NCI-H2196 (cell line): Measurements from ENCODE around the gene KSR1.
"Not testable (repeated sequence)": the region's sequence is repeated elsewhere in the genome, so short reads cannot be mapped to it uniquely, and the experiment has no call there.

ENCODE experiments used
- DNase-seq: peaks from one replicate; lab custom pipeline; 2025; ENCODE audit not compliant: unreplicated experiment; lab: John Stamatoyannopoulos, UW

The KSR1 gene

GRCh38 chr17:27671591-27671910, 215.3 kb downstream of the KSR1 start:
- no peak for DNase-seq

DNA sequence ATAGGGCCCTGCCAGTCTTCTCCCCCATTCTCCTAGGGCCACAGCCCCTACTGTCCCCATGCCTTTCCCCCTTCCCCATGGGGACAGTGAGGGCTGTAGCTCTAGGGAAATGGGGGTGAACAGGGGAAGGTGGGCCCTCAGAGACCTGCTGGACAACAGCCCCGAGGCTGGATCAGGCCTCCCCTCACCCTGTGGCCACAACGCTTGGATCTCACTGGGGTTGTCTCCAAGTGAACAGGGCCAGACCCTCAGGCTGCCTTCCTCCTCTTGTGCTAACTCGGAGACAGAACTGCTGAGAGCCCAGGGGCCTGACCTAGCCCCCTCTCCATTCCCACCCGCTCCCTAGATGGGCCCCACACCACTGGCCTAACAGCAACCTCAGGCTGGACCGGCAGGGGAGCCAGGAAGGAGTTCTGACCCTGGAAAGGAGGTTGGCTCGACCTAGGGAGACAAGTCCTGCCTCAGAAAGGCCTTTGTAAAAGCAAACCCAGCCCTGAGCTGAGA, 215.8 kb downstream of the KSR1 start:
- not testable (repeated sequence) for DNase-seq

DNA sequence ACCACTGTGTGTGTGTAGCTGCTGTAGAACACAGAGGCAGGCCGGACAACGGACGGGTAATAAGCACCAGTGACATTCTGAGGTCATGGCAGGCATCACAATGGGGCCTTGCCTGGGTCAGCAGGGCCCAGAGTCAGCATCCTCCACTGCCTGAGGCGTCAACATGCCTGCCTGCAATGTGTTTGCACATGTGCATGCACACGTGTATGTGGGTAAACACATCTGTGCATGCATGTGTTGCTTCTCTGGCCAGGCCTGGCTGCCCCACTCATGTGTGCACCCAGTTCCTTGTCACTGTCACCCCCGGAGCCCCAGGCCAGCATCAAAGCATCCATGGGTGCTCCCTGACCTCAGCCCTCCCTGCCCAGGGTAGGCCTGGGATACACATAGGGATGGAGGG, 218.1 kb downstream of the KSR1 start:
- no peak for DNase-seq
